KMS-11 (cell line): ENCODE data around the gene FRAS1.
"Not testable (repeated sequence)": the region's sequence is repeated elsewhere in the genome, so short reads cannot be mapped to it uniquely, and the experiment has no call there.

Source experiments
- H2AFZ ChIP-seq: fragments of 200-600 bp; sonication (generic); 2 replicates; pipeline ENCODE4 v1.6.1; 2016; ENCODE audit warnings: antibody characterized with exemption, mixed run types, low read depth
- H3K27ac ChIP-seq: fragments of 200-600 bp; sonication (generic); 2 replicates; pipeline ENCODE4 v1.6.1; 2016; ENCODE audit warnings: mild to moderate bottlenecking, mixed run types
- H3K27me3 ChIP-seq: fragments of 200-600 bp; sonication (generic); 2 replicates; pipeline ENCODE4 v1.6.1; 2017; ENCODE audit warnings: mild to moderate bottlenecking, low read depth, mixed run types, moderate library complexity; ENCODE audit not compliant: insufficient read depth
- H3K36me3 ChIP-seq: fragments of 200-600 bp; sonication (generic); 2 replicates; pipeline ENCODE4 v1.6.1; 2017; ENCODE audit warnings: mild to moderate bottlenecking, mixed run types; ENCODE audit not compliant: insufficient read depth
- H3K4me1 ChIP-seq: fragments of 200-600 bp; sonication (generic); 2 replicates; pipeline ENCODE4 v1.6.1; 2016; ENCODE audit warnings: mild to moderate bottlenecking, low read depth, mixed run types; ENCODE audit not compliant: poor library complexity, severe bottlenecking
- H3K4me2 ChIP-seq: fragments of 200-600 bp; sonication (generic); 2 replicates; pipeline ENCODE4 v1.7.0; 2016; ENCODE audit warnings: mild to moderate bottlenecking, mixed run types
- H3K4me3 ChIP-seq: fragments of 200-600 bp; sonication (generic); IDR thresholded peaks from 2 replicates; pipeline ENCODE4 v1.6.1; 2017; ENCODE audit warnings: low read depth, low read length, mixed read lengths; ENCODE audit not compliant: insufficient read depth
- H3K79me2 ChIP-seq: fragments of 200-600 bp; sonication (generic); 2 replicates; pipeline ENCODE4 v1.6.1; 2016; ENCODE audit warnings: low read depth, mixed run types; ENCODE audit not compliant: insufficient read depth
- H3K9ac ChIP-seq: fragments of 200-600 bp; sonication (generic); 2 replicates; pipeline ENCODE4 v1.6.1; 2016; ENCODE audit warnings: mild to moderate bottlenecking, mixed run types
- H4K20me1 ChIP-seq: fragments of 200-600 bp; sonication (generic); 2 replicates; pipeline ENCODE4 v1.6.1; 2016; ENCODE audit warnings: mild to moderate bottlenecking, mixed run types; ENCODE audit not compliant: insufficient read depth
- CTCF ChIP-seq: fragments of 200-600 bp; sonication (generic); conservative IDR thresholded peaks from 2 replicates; pipeline ENCODE4 v1.6.1; 2017; ENCODE audit warnings: low read depth, mild to moderate bottlenecking, antibody characterized with exemption, low read length, moderate library complexity, mixed read lengths

The FRAS1 gene

GRCh38 chr4:78457751-78458150 is 400.6 kb downstream of the FRAS1 start:
- no peak overlapping the region for H3K4me3 ChIP-seq
- H3K4me1 ChIP-seq: no peaks in the 10 kb centered on the region
- no peaks in the 10 kb centered on the region for H3K79me2 ChIP-seq
- H3K4me2 ChIP-seq: no peak overlapping the region
- H3K27me3 ChIP-seq: no peaks in the 10 kb centered on the region
- H4K20me1 ChIP-seq: no peaks in the 10 kb centered on the region
- H3K9ac ChIP-seq: no peak overlapping the region
- TF ChIP-seq CTCF: no peak
- no peak overlapping the region for H2AFZ ChIP-seq
- H3K36me3 ChIP-seq: no peaks in the 10 kb centered on the region
- no peak overlapping the region for H3K27ac ChIP-seq

DNA sequence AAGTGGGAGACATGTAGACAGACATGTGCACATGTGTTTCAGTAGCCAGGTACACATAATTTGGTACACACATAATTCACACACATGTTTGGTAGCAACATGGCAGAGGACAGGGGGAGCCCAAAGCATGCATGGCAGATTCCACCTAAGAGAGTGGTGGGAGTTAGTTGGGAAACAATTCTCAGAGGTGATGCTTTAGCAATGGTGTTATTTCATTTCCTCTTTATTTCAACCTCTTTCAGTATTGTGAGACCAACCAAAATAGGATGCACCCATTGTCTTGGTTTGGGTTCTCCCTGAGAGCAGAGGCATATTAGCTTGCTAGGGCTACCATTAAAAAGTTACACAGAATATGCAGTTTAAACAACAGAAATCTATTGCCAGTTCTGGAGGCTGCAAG is 402.2 kb downstream of the FRAS1 start:
- Histone ChIP-seq H3K4me2 (no peak overlapping the region), H4K20me1 (no peaks in the 10 kb centered on the region), H3K4me3 (no peak overlapping the region), H3K36me3 (no peaks in the 10 kb centered on the region), H2AFZ (no peak overlapping the region), H3K27ac (no peak overlapping the region), H3K27me3 (no peaks in the 10 kb centered on the region), H3K4me1 (no peaks in the 10 kb centered on the region), H3K9ac (no peak overlapping the region), H3K79me2 (no peaks in the 10 kb centered on the region)
- TF ChIP-seq CTCF: no peak

DNA sequence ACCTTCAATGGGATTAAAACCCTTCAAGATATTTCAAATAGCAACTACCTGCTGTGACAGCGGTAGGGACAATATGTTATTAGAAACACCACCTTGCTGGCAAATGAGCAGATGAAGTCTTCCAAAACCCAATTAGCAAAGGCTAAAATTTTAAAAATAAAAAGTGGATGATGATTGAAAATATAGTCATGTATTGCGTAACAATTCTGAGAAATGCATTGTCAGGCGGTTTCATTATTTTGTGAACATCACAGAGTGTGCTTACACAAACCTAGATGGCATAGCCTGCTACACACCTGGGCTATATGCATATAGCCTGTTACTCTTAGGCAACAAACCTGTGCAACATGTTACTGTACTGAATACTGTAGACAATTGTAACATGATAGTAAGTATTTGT is 403.2 kb downstream of the FRAS1 start:
- no peak for TF ChIP-seq CTCF
- H2AFZ ChIP-seq: no peak overlapping the region
- H3K4me1 ChIP-seq: no peaks in the 10 kb centered on the region
- no peak overlapping the region for H3K27ac ChIP-seq
- H3K36me3 ChIP-seq: no peaks in the 10 kb centered on the region
- H3K4me2 ChIP-seq: no peak overlapping the region
- no peak overlapping the region for H3K9ac ChIP-seq
- H3K79me2 ChIP-seq: no peaks in the 10 kb centered on the region
- no peaks in the 10 kb centered on the region for H3K27me3 ChIP-seq
- H4K20me1 ChIP-seq: no peaks in the 10 kb centered on the region
- H3K4me3 ChIP-seq: no peak overlapping the region

DNA sequence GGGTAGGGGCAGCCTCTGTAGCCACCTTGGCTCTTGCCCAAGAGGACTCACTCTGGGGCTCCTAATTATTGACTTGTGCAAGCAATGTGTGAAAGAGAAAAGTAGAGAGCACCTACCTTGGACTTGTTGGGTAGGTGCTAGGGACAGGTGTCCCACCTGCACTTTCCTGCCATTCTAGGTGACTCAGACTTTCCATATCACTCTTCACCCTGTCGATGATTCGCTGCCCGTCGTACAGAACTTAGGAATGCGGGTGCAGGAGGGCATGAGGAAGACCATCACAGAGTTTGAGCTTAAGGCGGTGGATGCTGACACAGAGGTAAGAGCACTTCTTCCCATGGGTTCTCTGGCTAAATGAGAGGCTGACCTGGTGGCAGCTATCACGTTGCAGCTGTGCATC is 407.1 kb downstream of the FRAS1 start:
- Histone ChIP-seq H3K4me1 (no peaks in the 10 kb centered on the region), H3K27me3 (no peaks in the 10 kb centered on the region), H3K27ac (no peak overlapping the region), H3K36me3 (no peaks in the 10 kb centered on the region), H3K79me2 (no peaks in the 10 kb centered on the region), H3K4me2 (no peak overlapping the region), H3K9ac (no peak overlapping the region), H4K20me1 (no peaks in the 10 kb centered on the region), H2AFZ (no peak overlapping the region), H3K4me3 (no peak overlapping the region)
- no peak for TF ChIP-seq CTCF

- H2AFZ ChIP-seq, H3K4me1 ChIP-seq: not testable (repeated sequence)
These were observed 410.1 kb downstream of the FRAS1 start for GRCh38 chr4:78467223-78467622.

More at GRCh38 chr4:78467223-78467622, 410.1 kb downstream of the FRAS1 start:
- H4K20me1 ChIP-seq, H3K36me3 ChIP-seq, H3K79me2 ChIP-seq, H3K4me2 ChIP-seq, H3K27me3 ChIP-seq, H3K9ac ChIP-seq, H3K27ac ChIP-seq, H3K4me3 ChIP-seq: not testable (repeated sequence)
